Liver (tissue), 3 donors: ENCODE data around the gene CMTR2.

Experiments used
- CTCF ChIP-seq: fragments of 150-350 bp; IDR thresholded peaks from 2 replicates; pipeline ENCODE4 v1.5.1; 2017; ENCODE audit warnings: improper control_type of control experiment, low read depth, low read length; ENCODE audit not compliant: missing input control
- EGR1 ChIP-seq, 2 donors: IDR thresholded peaks; 2 replicates each; pipeline ENCODE4 v1.6.1; 2016 to 2018; ENCODE audit warnings: antibody characterized with exemption in 2 of 2, low read depth in 2 of 2
- donor health status: healthy.
- donor health status: healthy.

- TF ChIP-seq EGR1 (IDR thresholded peaks at IDR 0.05; ENCODE audit: low read depth in 2 of 2) (no peak), CTCF (no peak)
Observed at GRCh38 chr16:71263582-71263981, 25.6 kb downstream of the CMTR2 start.
